ENCODE results near the gene LYPD6.

LYPD6 gene

DNA sequence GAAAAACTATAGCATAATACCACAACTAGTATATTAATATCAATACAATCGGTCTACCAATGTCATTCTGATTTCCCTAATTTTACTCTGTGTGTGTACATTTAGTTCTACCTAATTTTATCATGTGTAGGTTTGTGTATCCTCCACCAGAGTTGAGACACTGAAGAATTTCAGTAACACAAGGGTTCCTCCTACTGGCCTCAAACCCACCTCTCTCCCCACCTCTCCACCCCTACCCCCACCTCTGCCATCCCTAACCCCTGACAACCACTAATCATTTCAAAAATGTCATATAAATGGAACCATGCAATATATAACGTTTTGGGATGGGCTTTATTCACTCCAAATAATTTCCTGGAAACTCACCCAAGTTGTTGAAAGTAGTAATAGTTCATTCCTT lies 117.9 kb downstream of the LYPD6 start:
- in situ Hi-C loops (cut with HindIII; ENCODE audit: low sequenced_read_pairs), result no loop called here

- in situ Hi-C loops (cut with HindIII; ENCODE audit: low sequenced_read_pairs), result no loop called here
Measured at GRCh38 chr2:149449017-149449416, 118.6 kb downstream of the LYPD6 start.

GRCh38 chr2:149451417-149452165 lies 121.2 kb downstream of the LYPD6 start:
- in situ Hi-C loops (cut with HindIII; ENCODE audit: low sequenced_read_pairs), result no loop called here

- in situ Hi-C loops (cut with HindIII; ENCODE audit: low sequenced_read_pairs), result no loop called here
Measured at GRCh38 chr2:149456285-149456684, 125.9 kb downstream of the LYPD6 start.

DNA sequence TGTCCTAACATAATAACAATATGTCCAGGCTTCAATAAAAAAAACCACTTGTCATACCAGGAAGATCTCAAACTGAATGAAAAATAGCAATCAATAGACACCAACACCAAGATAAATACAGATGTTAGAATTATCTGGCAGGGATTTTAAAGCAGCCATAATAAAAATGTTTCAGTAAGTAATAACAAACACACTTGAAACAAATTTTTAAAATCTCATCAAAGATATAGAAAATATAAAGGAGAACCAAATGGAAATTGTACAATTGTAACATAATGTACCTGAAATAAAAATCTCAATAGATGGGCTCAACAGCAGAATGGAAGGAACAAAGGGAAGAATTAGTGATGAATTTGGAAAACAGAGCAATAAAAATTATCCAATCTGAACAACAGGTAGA lies 128.1 kb downstream of the LYPD6 start:
- in situ Hi-C loops (cut with HindIII; ENCODE audit: low sequenced_read_pairs), result no loop called here

GRCh38 chr2:149463328-149464002 lies 133.1 kb downstream of the LYPD6 start:
- in situ Hi-C loops (cut with HindIII; ENCODE audit: low sequenced_read_pairs), result no loop called here

GRCh38 chr2:149464396-149464795 lies 134.0 kb downstream of the LYPD6 start:
- in situ Hi-C loops (cut with HindIII; ENCODE audit: low sequenced_read_pairs), result no loop called here

- in situ Hi-C loops (cut with HindIII; ENCODE audit: low sequenced_read_pairs), result loop anchor here (5.0 kb wide), 1 partner anchor 96 kb away; no protein-coding TSS in a partner anchor
Measured at GRCh38 chr2:149465873-149466272, 135.5 kb downstream of the LYPD6 start.

- in situ Hi-C loops (cut with HindIII; ENCODE audit: low sequenced_read_pairs), result loop anchor here (5.0 kb wide), 1 partner anchor 96 kb away; no protein-coding TSS in a partner anchor
Measured at GRCh38 chr2:149466635-149467034, 136.2 kb downstream of the LYPD6 start.

DNA sequence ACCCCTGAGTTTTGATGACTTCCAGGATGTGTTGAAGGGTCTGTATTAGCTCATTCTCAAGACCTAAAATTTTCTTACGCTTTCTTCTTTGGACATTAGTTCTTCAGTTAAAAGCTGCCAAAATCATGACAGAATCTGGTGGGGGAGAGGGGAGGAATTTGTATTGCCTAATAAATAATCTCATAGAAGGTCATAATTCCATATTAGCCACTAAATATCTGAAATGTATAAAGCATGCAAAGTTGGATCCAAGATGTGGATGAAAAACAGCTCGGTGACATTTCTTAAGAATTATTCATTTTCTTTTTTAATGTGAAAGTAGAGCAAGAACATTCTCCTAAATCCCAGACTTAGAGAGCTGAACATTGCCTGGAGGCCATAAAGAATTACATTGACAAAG lies 137.0 kb downstream of the LYPD6 start:
- in situ Hi-C loops (cut with HindIII; ENCODE audit: low sequenced_read_pairs), result loop anchor here (5.0 kb wide), 1 partner anchor 95 kb away; no protein-coding TSS in a partner anchor

GRCh38 chr2:149468636-149469035 lies 138.2 kb downstream of the LYPD6 start:
- in situ Hi-C loops (cut with HindIII; ENCODE audit: low sequenced_read_pairs), result loop anchor here (5.0 kb wide), 1 partner anchor 94 kb away; no protein-coding TSS in a partner anchor

- in situ Hi-C loops (cut with HindIII; ENCODE audit: low sequenced_read_pairs), result no loop called here
Measured at GRCh38 chr2:149470046-149470445, 139.7 kb downstream of the LYPD6 start.

GRCh38 chr2:149472413-149472812 lies 142.0 kb downstream of the LYPD6 start:
- in situ Hi-C loops (cut with HindIII; ENCODE audit: low sequenced_read_pairs), result no loop called here

DNA sequence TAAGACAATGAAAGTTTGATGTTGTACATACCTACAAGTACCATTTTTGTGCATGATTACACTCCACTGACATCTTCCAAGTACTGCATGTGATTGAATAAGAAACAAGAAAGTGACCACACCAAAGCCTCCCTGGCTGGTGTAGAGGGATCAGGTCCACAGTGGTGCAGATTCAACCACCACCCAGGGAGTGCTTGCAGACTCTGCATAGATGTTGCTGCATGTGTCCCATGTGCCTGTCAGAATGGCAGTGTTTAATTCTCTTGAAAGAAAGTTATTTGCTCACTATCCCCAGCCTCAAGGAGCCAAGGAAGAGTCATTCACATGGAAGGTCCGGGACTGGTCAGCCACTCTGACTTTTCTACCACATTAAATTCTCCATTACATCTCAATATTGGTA lies 142.7 kb downstream of the LYPD6 start:
- in situ Hi-C loops (cut with HindIII; ENCODE audit: low sequenced_read_pairs), result no loop called here

- in situ Hi-C loops (cut with HindIII; ENCODE audit: low sequenced_read_pairs), result no loop called here
Measured at GRCh38 chr2:149473521-149473920, 143.1 kb downstream of the LYPD6 start.

GRCh38 chr2:149483004-149483605 lies 152.7 kb downstream of the LYPD6 start:
- in situ Hi-C loops (cut with HindIII; ENCODE audit: low sequenced_read_pairs), result no loop called here

- in situ Hi-C loops (cut with HindIII; ENCODE audit: low sequenced_read_pairs), result no loop called here
Measured at GRCh38 chr2:149486664-149487063, 156.3 kb downstream of the LYPD6 start.

- in situ Hi-C loops (cut with HindIII; ENCODE audit: low sequenced_read_pairs), result no loop called here
Measured at GRCh38 chr2:149487189-149487588, 156.8 kb downstream of the LYPD6 start.

DNA sequence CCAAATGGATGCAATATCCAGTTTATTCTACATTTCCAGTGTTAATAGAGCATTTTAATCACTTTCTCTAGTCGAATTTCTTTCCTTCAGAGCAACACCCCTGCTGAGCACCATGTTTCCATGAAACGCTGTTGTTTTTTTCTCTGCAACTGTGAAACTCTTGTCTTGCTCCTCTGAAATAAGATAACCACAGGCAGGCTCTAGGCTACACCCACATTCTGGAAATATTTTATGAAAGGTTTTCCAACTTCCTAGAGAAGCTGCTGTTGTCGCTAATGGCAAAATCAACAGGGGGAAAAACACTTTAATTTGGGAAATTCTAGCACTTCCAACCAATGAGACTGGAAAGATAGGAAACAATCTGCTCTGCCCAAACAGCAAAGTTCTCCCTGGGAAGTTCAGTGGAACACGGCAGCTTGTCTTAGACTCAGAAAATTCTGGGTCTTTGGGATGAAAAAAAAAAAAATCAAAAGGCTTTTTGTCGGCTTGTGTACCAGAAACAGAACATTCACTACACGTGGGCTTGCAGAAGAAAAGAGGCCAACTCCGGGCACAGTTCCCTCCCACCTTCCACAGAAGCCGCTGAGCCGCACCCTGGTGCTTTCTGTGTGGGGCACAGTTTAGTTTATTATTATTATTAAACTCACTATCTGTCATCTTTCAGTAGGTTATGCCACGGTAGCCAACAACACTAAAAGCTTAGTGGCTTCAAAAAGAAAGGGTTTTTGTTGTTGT lies 158.5 kb downstream of the LYPD6 start:
- in situ Hi-C loops (cut with HindIII; ENCODE audit: low sequenced_read_pairs), result no loop called here

DNA sequence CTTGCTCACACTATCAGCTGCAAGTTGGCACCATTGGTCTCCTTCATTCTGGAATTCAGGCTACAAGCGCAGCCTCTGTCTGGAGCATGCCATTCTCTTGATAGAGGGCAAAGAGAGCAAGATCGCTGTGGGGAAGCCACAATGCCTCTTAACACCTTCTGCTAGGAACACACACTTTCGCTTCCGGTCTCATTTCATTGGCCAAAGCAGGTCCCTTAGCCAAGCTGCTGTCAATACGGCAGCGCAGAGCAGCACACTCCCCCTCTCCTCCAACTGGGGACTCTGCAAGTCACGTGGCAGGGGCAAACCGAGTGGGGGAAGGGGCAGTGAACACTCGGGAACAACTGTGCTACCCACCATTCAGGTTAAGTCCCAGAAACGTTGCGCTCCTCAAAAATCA lies 159.1 kb downstream of the LYPD6 start:
- in situ Hi-C loops (cut with HindIII; ENCODE audit: low sequenced_read_pairs), result no loop called here

- in situ Hi-C loops (cut with HindIII; ENCODE audit: low sequenced_read_pairs), result no loop called here
Measured at GRCh38 chr2:149490296-149490695, 159.9 kb downstream of the LYPD6 start.
